SK-N-SH (cell line): ENCODE measurements around the gene TTC19. TPM values are rescaled to one million over a fixed set of nuclear protein-coding genes. Genes with fewer than 3 reads are reported as not detected.

Source experiments
- CTCF ChIA-PET: fragments of 300-600, 350-600 bp; formaldehyde crosslinking; extraction: SDS; loops from one replicate; lab custom pipeline; 2021; lab: Yijun Ruan, JAX
- POLR2A ChIA-PET: fragments of 350-600 bp; sonication (Branson Sonifier 250); formaldehyde crosslinking; extraction: SDS; loops from one replicate; lab custom pipeline; 2020; ENCODE audit warnings: antibody characterized with exemption, inconsistent platforms; lab: Yijun Ruan, JAX
- DNase-seq: peaks from one replicate; pipeline ENCODE4 v3.0.0; 2012
- H2AFZ ChIP-seq: fragments of 200-600 bp; sonication (generic); 2 replicates; pipeline ENCODE4 v1.8.1; 2016; ENCODE audit warnings: antibody characterized with exemption, mild to moderate bottlenecking, low read depth
- H3F3A ChIP-seq: fragments of 200-600 bp; sonication (generic); replicated peaks from 2 replicates; pipeline ENCODE3; 2016; ENCODE audit warnings: antibody characterized with exemption, mild to moderate bottlenecking; ENCODE audit not compliant: insufficient read depth
- H3K27ac ChIP-seq, 2 experiments: fragments of 200-500 bp in 1 of 2; fragments of 200-600 bp in 1 of 2; sonication (Bioruptor generic) in 1 of 2; sonication (generic), shearing (Covaris generic) in 1 of 2; 2 replicates each; pipeline versions ENCODE4 v1.5.1 to v1.6.1; 2014 to 2016; ENCODE audit warnings: low read depth in 2 of 2, inconsistent platforms in 1 of 2, low read length in 1 of 2, mild to moderate bottlenecking in 1 of 2, mixed read lengths in 1 of 2
- H3K27me3 ChIP-seq: fragments of 200-600 bp; sonication (generic), shearing (Covaris generic); 2 replicates; pipeline ENCODE4 v1.6.1; 2016; ENCODE audit warnings: mixed run types; ENCODE audit not compliant: insufficient read depth
- H3K36me3 ChIP-seq, 2 experiments: fragments of 200-500 bp in 1 of 2; fragments of 200-600 bp in 1 of 2; sonication (Bioruptor generic) in 1 of 2; sonication (generic) in 1 of 2; replicated peaks in 1 of 2; 2 replicates each; pipeline versions ENCODE3 to v1.5.1; 2014 to 2016; ENCODE audit warnings: low read length in 1 of 2, mild to moderate bottlenecking in 1 of 2; ENCODE audit not compliant: insufficient read depth in 2 of 2, control insufficient read depth in 1 of 2
- H3K4me1 ChIP-seq, 2 experiments: fragments of 200-500 bp in 1 of 2; fragments of 200-600 bp in 1 of 2; sonication (Bioruptor generic) in 1 of 2; sonication (generic), shearing (Covaris generic) in 1 of 2; 2 replicates each; pipeline versions ENCODE4 v1.5.1 to v1.6.1; 2014 to 2016; ENCODE audit warnings: low read depth in 1 of 2, low read length in 1 of 2, mixed run types in 1 of 2; ENCODE audit not compliant: insufficient read depth in 2 of 2, control insufficient read depth in 1 of 2
- H3K4me2 ChIP-seq: fragments of 200-600 bp; sonication (generic), shearing (Covaris generic); 2 replicates; pipeline ENCODE4 v1.6.1; 2017; ENCODE audit warnings: mixed run types
- H3K4me3 ChIP-seq, 2 experiments: fragments of 200-500 bp in 1 of 2; fragments of 200-600 bp in 1 of 2; sonication (Bioruptor generic) in 1 of 2; sonication (generic), shearing (Covaris generic) in 1 of 2; 2 replicates each; pipeline versions ENCODE4 v1.5.1 to v1.8.1; 2014 to 2016; ENCODE audit warnings: low read depth in 2 of 2, inconsistent platforms in 1 of 2, low read length in 1 of 2, mild to moderate bottlenecking in 1 of 2, mixed read lengths in 1 of 2, moderate library complexity in 1 of 2
- H3K79me2 ChIP-seq: fragments of 200-600 bp; sonication (generic); 2 replicates; pipeline ENCODE4 v1.8.1; 2017; ENCODE audit warnings: mild to moderate bottlenecking; ENCODE audit not compliant: insufficient read depth
- H3K9ac ChIP-seq: fragments of 200-600 bp; sonication (generic); 2 replicates; pipeline ENCODE4 v1.6.1; 2017; ENCODE audit warnings: mixed run types
- H3K9me2 ChIP-seq: fragments of 200-600 bp; sonication (generic); 2 replicates; pipeline ENCODE4 v1.6.1; 2017; ENCODE audit warnings: mixed run types
- H3K9me3 ChIP-seq: fragments of 200-600 bp; sonication (generic); 2 replicates; pipeline ENCODE4 v1.6.1; 2017; ENCODE audit warnings: mixed run types, mild to moderate bottlenecking, moderate library complexity
- H4K20me1 ChIP-seq: fragments of 200-600 bp; sonication (generic); 2 replicates; pipeline ENCODE4 v1.6.1; 2017; ENCODE audit warnings: mild to moderate bottlenecking, mixed run types; ENCODE audit not compliant: insufficient read depth
- FOSL2 ChIP-seq: IDR thresholded peaks from 2 replicates; pipeline ENCODE4 v1.4.0; 2012; ENCODE audit warnings: low read depth, mild to moderate bottlenecking, moderate library complexity, borderline replicate concordance
- FOXJ3 ChIP-seq: sonication (generic); formaldehyde crosslinking; IDR thresholded peaks from 2 replicates; pipeline ENCODE4 v1.5.1; 2020; ENCODE audit warnings: mild to moderate bottlenecking, missing genetic modification reagents
- FOXM1 ChIP-seq: IDR thresholded peaks from 2 replicates; pipeline ENCODE4 v1.4.0; 2012; ENCODE audit warnings: low read depth, mild to moderate bottlenecking
- GABPA ChIP-seq: IDR thresholded peaks from 2 replicates; pipeline ENCODE4 v1.4.0; 2012; ENCODE audit warnings: low read depth, mild to moderate bottlenecking
- GATA2 ChIP-seq: sonication (generic); formaldehyde crosslinking; IDR thresholded peaks from 2 replicates; pipeline ENCODE4 v1.5.0; 2020; ENCODE audit warnings: mild to moderate bottlenecking, missing genetic modification reagents
- JUND ChIP-seq: IDR thresholded peaks from 2 replicates; pipeline ENCODE4 v1.4.0; 2012
- NFIC ChIP-seq: IDR thresholded peaks from 2 replicates; pipeline ENCODE4 v1.4.0; 2012; ENCODE audit warnings: borderline replicate concordance
- NRF1 ChIP-seq: IDR thresholded peaks from 2 replicates; pipeline ENCODE4 v1.6.1; 2012; ENCODE audit warnings: low read depth, mild to moderate bottlenecking, low read length
- POLR2AphosphoS5 ChIP-seq: IDR thresholded peaks from 2 replicates; pipeline ENCODE4 v1.6.1; 2012; ENCODE audit warnings: low read depth, low read length
- RAD21 ChIP-seq: IDR thresholded peaks from 2 replicates; pipeline ENCODE4 v1.6.1; 2012; ENCODE audit warnings: mild to moderate bottlenecking, low read length
- RCOR1 ChIP-seq: fragments of 150-350 bp; IDR thresholded peaks from 2 replicates; pipeline ENCODE4 v1.6.1; 2017; ENCODE audit warnings: antibody characterized with exemption, low read length
- RFX5 ChIP-seq: IDR thresholded peaks from 2 replicates; pipeline ENCODE4 v1.6.1; 2012; ENCODE audit warnings: mild to moderate bottlenecking, improper control_type of control experiment, low read length
- SIN3A ChIP-seq: IDR thresholded peaks from 2 replicates; pipeline ENCODE4 v1.6.1; 2012; ENCODE audit warnings: low read depth, mild to moderate bottlenecking, low read length, moderate library complexity, borderline replicate concordance
- TAF1 ChIP-seq: IDR thresholded peaks from 2 replicates; pipeline ENCODE4 v1.6.1; 2012; ENCODE audit warnings: low read depth, mild to moderate bottlenecking, low read length, moderate library complexity, borderline replicate concordance
- TCF12 ChIP-seq: IDR thresholded peaks from 2 replicates; pipeline ENCODE4 v1.4.0; 2012
- TEAD4 ChIP-seq: IDR thresholded peaks from 2 replicates; pipeline ENCODE4 v1.4.0; 2012; ENCODE audit warnings: mild to moderate bottlenecking, borderline replicate concordance; ENCODE audit not compliant: insufficient read depth
- WGBS: methylation state at CpG from one replicate; pipeline ENCODE4 v1.1.6; 2017; ENCODE audit warnings: low lambda C conversion rate; 5-methylcytosine and 5-hydroxymethylcytosine counted together
- polyA plus RNA-seq, 3 experiments: library from polyadenylated mRNA; depleted of rRNA; stranded (reverse); fragments of >200 nt; gene quantifications; 2 replicates each; pipeline ENCODE4 v1.2.3, GENCODE V29; 2012
- TF ChIP-seq, protein P1 (sequence below): fragments of 150-350 bp; IDR thresholded peaks from 2 replicates; pipeline ENCODE4 v1.6.1; 2017; ENCODE audit warnings: antibody characterized with exemption, low read length, low read depth, borderline replicate concordance
- TF ChIP-seq, protein P2 (sequence below): fragments of 150-350 bp; IDR thresholded peaks from 2 replicates; pipeline ENCODE4 v1.6.1; 2016; ENCODE audit warnings: mild to moderate bottlenecking, low read depth, low read length
- TF ChIP-seq, protein P3 (sequence below): IDR thresholded peaks from 2 replicates; pipeline ENCODE4 v1.4.0; 2012; ENCODE audit warnings: low read depth, borderline replicate concordance

Gene TTC19
- polyA plus RNA-seq, 1 of the 3 experiments (the other 2 are of a cell fraction), result 6.6 TPM

DNA sequence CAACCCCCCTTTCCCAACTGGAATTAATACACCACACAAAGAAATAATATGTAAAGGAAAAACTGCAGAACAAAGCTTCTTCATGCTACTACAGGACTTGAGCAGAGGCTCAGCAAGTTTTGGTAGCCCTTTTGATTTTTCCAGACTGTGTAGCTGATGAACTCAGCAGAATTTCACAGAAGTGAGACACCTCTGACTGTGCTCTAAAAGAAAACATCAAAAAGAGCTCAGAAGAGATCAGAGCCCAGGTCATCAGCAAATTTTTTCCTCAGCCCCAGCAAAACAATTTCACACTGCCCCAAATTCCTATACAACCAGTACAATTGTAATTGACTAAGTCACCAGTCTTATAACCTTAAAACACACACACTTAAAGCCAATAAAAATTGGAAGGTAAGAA, 38.0 kb downstream of the TTC19 start (continued):
- TF ChIP-seq, protein P1, sequence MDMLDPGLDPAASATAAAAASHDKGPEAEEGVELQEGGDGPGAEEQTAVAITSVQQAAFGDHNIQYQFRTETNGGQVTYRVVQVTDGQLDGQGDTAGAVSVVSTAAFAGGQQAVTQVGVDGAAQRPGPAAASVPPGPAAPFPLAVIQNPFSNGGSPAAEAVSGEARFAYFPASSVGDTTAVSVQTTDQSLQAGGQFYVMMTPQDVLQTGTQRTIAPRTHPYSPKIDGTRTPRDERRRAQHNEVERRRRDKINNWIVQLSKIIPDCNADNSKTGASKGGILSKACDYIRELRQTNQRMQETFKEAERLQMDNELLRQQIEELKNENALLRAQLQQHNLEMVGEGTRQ, result no peak
- TF ChIP-seq RAD21 (no peak), GATA2 (no peak)
- TF ChIP-seq, all 33 proteins: peak for 0

DNA sequence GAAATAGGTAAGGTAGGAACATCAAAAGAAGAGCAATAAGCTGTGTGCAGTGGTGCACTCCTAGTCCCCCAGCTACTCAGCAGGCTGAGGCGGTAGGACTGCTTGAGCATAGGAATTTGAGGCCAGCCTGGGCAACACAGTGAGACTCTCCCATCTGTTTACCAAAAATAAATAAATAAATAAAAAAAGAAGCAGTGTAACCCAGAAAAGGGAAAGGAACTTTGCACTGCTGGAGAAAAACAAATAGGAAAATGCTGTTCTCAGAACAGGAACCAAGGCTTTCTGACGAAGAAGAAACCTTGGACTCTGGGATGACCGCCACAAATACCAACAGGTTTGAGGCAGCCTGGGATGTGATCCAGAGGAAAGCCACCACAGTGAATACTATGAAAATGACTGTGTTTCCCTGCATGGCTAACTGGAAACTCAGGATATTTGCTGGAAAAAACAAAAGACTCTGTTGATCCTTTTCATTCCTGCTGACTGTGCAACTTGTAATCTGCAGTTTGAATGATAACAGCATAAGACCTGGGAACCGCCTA, 41.2 kb downstream of the TTC19 start:
- Histone ChIP-seq H3K4me3 (no peak overlapping the region), H3F3A (peaks cover 36% of the 10 kb centered on the region), H3K4me1 (peaks cover 0 to 14% of the 10 kb centered on the region in 2 experiments; a peak in 2 of 4 replicates), H3K79me2 (peaks cover 15% of the 10 kb centered on the region; the same call in 1 of the 2 replicates), H4K20me1 (no peaks in the 10 kb centered on the region), H3K4me2 (no peak overlapping the region)
- POLR2A ChIA-PET, result no interaction called here
- CTCF ChIA-PET, result no interaction called here
- 90% methylated on average over 4 of the region's 4 CpGs for WGBS
- TF ChIP-seq GABPA (no peak), SIN3A (no peak), RAD21 (no peak), FOXM1 (no peak), NRF1 (no peak), FOXJ3 (CRISPR knock-in tag) (no peak), POLR2AphosphoS5 (0 out of 2 replicates have a peak, but pooled peaks have one; percentile 22), JUND (peak; percentile 21; the same call in 1 of the 2 replicates), RCOR1 (no peak), TAF1 (no peak), RFX5 (no peak), GATA2 (no peak), FOSL2 (peak; percentile 21; the same call in 1 of the 2 replicates), TEAD4 (peak; percentile 10; the same call in 1 of the 2 replicates), NFIC (0 out of 2 replicates have a peak, but pooled peaks have one; percentile 12), TCF12 (peak; percentile 23; the same call in 1 of the 2 replicates)
- TF ChIP-seq, protein P1, result no peak
- TF ChIP-seq, protein P2, sequence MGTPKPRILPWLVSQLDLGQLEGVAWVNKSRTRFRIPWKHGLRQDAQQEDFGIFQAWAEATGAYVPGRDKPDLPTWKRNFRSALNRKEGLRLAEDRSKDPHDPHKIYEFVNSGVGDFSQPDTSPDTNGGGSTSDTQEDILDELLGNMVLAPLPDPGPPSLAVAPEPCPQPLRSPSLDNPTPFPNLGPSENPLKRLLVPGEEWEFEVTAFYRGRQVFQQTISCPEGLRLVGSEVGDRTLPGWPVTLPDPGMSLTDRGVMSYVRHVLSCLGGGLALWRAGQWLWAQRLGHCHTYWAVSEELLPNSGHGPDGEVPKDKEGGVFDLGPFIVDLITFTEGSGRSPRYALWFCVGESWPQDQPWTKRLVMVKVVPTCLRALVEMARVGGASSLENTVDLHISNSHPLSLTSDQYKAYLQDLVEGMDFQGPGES, result no peak
- TF ChIP-seq, protein P3, sequence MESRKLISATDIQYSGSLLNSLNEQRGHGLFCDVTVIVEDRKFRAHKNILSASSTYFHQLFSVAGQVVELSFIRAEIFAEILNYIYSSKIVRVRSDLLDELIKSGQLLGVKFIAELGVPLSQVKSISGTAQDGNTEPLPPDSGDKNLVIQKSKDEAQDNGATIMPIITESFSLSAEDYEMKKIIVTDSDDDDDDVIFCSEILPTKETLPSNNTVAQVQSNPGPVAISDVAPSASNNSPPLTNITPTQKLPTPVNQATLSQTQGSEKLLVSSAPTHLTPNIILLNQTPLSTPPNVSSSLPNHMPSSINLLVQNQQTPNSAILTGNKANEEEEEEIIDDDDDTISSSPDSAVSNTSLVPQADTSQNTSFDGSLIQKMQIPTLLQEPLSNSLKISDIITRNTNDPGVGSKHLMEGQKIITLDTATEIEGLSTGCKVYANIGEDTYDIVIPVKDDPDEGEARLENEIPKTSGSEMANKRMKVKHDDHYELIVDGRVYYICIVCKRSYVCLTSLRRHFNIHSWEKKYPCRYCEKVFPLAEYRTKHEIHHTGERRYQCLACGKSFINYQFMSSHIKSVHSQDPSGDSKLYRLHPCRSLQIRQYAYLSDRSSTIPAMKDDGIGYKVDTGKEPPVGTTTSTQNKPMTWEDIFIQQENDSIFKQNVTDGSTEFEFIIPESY, result no peak
- TF ChIP-seq, all 33 proteins: peak for 6
- peak overlapping the region in 1 of 2 experiments; percentile 37; a peak in 2 of 4 replicates for H3K27ac ChIP-seq
- H3K36me3 ChIP-seq, result peaks cover 63 to 80% of the 10 kb centered on the region in 2 experiments
- no peaks in the 10 kb centered on the region for H3K9me3 ChIP-seq
- no peak overlapping the region for H2AFZ ChIP-seq
- H3K27me3 ChIP-seq, result no peaks in the 10 kb centered on the region
- no peak overlapping the region for H3K9ac ChIP-seq
- no peaks in the 10 kb centered on the region for H3K9me2 ChIP-seq
- DNase-seq, result no peak
